Suppressor macrophage treated with lipopolysaccharide for 4 hours (primary cell): ENCODE results near the gene L1TD1.
"Not testable (repeated sequence)": the region's sequence is repeated elsewhere in the genome, so short reads cannot be mapped to it uniquely, and the experiment has no call there.

Experiments used
- DNase-seq: peaks from one replicate; pipeline ENCODE4 v3.0.0-alpha.2; 2020

Gene L1TD1

GRCh38 chr1:62194651-62195544 is at the start of gene L1TD1:
TSS of gene L1TD1 (plus strand) at chr1:62194849. CDS start at chr1:62206629, 11,780 bp downstream.
- no peak for DNase-seq

GRCh38 chr1:62159940-62160348 is 34.7 kb upstream of the L1TD1 start:
- no peak for DNase-seq

- DNase-seq = no peak
Measured at GRCh38 chr1:62161711-62162110, 32.9 kb upstream of the L1TD1 start.

- DNase-seq = not testable (repeated sequence)
Measured at GRCh38 chr1:62170380-62170779, 24.3 kb upstream of the L1TD1 start.

- DNase-seq = peak; percentile 59
Measured at GRCh38 chr1:62175568-62176179, 19.0 kb upstream of the L1TD1 start.

- no peak for DNase-seq
Measured at GRCh38 chr1:62176597-62177312, 17.9 kb upstream of the L1TD1 start.

GRCh38 chr1:62177621-62178020 is 17.0 kb upstream of the L1TD1 start:
- DNase-seq = no peak

- no peak for DNase-seq
Measured at GRCh38 chr1:62178372-62178771, 16.3 kb upstream of the L1TD1 start.

GRCh38 chr1:62180054-62180453 is 14.6 kb upstream of the L1TD1 start:
- DNase-seq = not testable (repeated sequence)

- DNase-seq = no peak
Measured at GRCh38 chr1:62180639-62181038, 14.0 kb upstream of the L1TD1 start.

GRCh38 chr1:62181532-62181931 is 13.1 kb upstream of the L1TD1 start:
- no peak for DNase-seq

GRCh38 chr1:62182157-62182556 is 12.5 kb upstream of the L1TD1 start:
- DNase-seq = not testable (repeated sequence)

- not testable (repeated sequence) for DNase-seq
Measured at GRCh38 chr1:62183164-62184020, 11.3 kb upstream of the L1TD1 start.

GRCh38 chr1:62184336-62184735 is 10.3 kb upstream of the L1TD1 start:
- DNase-seq = no peak

- not testable (repeated sequence) for DNase-seq
Measured at GRCh38 chr1:62185233-62185632, 9.4 kb upstream of the L1TD1 start.

- no peak for DNase-seq
Measured at GRCh38 chr1:62185677-62186076, 9.0 kb upstream of the L1TD1 start.

GRCh38 chr1:62187548-62187947 is 7.1 kb upstream of the L1TD1 start:
- DNase-seq = no peak

GRCh38 chr1:62188111-62188510 is 6.5 kb upstream of the L1TD1 start:
- DNase-seq = no peak

- no peak for DNase-seq
Measured at GRCh38 chr1:62196086-62196690, 1.5 kb downstream of the L1TD1 start.

GRCh38 chr1:62198069-62198780 is 3.6 kb downstream of the L1TD1 start:
- no peak for DNase-seq

- no peak for DNase-seq
Measured at GRCh38 chr1:62198781-62199125, 4.1 kb downstream of the L1TD1 start.

GRCh38 chr1:62207187-62207586 is 12.5 kb downstream of the L1TD1 start:
- no peak for DNase-seq
